GM18867 (cell line): ENCODE results near the gene NUP62.
"Not testable (repeated sequence)": the region's sequence is repeated elsewhere in the genome, so short reads cannot be mapped to it uniquely, and the experiment has no call there.

Experiments
- ATAC-seq: cut with Tn5 transposase; IDR thresholded peaks from one replicate; pipeline ENCODE4 v1.9.1; 2021; ENCODE audit warnings: mild to moderate bottlenecking, moderate library complexity; ENCODE audit not compliant: unreplicated experiment

The NUP62 gene

GRCh38 chr19:49952479-49952836, 23.2 kb upstream of the NUP62 start:
- no peak for ATAC-seq

DNA sequence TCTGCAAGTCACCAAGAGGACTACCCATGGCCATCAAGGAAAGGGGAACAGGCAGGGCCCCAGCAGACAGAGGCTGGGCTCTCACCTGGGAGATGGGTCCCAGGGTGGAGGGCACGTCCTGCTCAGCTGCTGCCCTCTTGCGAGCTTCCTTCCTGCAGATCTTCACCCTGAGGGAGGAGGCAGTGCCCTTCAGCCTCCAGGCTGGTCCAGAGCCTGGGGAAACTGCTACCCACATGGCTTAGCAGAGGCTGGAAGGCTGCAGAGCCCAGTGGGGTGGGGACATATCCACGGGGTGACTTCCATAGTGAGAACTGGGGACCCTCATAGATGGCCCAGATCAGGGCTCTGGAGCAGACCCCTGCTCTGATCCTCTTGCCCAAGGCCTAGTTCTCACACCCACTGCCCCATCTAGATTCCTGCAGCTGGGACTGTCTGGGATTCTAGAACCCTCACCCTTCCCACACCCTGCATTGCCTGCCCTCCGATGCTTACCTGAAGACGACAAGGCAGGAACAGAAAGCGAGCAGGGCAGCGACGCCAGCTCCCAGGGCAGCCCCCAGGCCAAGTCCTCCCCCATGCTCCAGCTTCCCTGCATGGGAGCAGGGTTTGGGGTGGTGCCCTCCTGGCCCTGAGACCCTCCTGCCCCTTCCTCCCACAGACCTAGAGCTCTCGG, 22.6 kb upstream of the NUP62 start:
- no peak for ATAC-seq

- ATAC-seq: no peak
These were observed 21.7 kb upstream of the NUP62 start for GRCh38 chr19:49950956-49951526.

- no peak for ATAC-seq
These were observed 21.3 kb upstream of the NUP62 start for GRCh38 chr19:49950590-49950948.

GRCh38 chr19:49949742-49950589, 20.7 kb upstream of the NUP62 start:
- ATAC-seq: no peak

GRCh38 chr19:49946415-49946814, 17.1 kb upstream of the NUP62 start:
- ATAC-seq: no peak

GRCh38 chr19:49944567-49944966, 15.3 kb upstream of the NUP62 start:
- not testable (repeated sequence) for ATAC-seq

DNA sequence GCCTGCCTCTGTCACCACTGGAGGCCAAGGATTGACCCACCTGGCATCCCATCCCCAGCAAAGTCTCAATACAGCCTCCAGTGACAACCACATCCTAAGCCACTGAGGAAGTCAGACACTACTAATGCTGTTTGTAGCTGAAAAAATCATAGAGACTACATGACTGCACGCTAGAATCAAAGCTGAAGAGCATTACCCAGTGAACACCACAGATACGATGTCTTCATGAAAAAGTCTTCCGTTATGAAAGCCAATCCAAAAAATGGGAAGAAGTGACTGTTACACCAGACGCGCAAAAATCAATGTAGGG, 11.1 kb upstream of the NUP62 start:
- no peak for ATAC-seq

DNA sequence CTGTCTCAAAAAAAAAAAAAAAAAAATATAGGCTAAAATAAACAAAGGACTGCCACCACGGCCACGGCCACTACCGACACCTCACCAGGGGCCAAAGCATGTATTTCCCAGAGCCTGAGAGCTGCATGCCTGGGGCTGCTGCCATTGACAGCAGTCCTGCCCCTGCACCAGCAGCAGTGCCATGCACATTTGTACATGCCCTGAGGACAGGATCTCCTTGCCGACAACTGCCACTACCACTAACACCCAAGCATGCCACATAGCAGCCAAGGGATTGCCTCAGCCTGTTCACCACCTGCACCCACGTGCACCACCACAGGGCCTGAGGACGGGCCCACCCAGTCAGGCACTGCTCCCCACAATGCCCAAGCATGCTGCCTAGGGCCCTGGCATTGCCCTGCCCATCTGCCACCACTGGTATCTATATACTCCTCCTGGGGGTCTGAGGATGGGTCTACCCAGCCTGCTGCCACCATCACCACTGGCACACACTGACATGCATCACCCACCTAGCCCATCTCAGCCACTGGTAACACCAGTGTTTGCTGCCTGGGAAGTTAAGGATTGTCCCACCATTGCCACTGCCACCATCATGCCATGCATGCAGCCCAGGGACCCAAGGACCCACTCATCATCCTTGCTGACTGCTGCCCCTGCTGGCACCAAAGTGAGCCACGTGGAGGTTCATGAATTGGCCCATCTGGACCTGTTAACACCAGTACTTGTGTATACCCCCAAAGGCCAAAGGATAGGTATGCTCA, 10.6 kb upstream of the NUP62 start:
- ATAC-seq: no peak

- ATAC-seq: no peak
These were observed 9.4 kb upstream of the NUP62 start for GRCh38 chr19:49938662-49939061.

DNA sequence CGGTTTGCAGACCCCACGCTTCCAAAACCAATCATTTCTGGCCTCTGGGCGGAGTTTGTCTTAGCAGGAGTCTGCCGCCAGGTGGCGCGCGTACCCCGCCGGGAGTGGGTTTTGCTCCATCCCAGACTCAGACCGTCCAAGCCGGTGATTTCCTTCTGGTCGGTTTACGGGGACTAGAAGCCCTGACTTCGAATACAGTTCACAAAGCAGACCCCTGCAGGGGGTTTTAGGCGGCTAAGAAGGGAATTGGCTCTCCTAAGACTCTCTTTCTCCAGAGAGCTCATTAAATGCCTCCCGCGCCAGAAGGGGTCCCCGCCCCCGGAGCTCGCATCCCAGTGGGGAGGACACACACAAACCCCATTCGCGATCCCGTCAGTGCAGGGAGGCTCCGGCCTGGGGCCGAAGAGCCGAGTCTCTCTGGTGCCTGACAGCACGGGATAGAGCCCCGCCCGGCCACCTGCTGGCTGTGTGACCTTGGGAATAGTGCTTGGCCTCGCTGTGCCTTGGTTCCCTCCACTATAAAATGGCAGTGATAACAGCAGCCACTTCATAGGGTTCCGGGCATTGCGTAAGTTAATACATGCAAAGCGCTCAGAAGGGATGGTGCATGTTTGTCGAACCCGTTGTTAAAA, 8.6 kb upstream of the NUP62 start:
- no peak for ATAC-seq

DNA sequence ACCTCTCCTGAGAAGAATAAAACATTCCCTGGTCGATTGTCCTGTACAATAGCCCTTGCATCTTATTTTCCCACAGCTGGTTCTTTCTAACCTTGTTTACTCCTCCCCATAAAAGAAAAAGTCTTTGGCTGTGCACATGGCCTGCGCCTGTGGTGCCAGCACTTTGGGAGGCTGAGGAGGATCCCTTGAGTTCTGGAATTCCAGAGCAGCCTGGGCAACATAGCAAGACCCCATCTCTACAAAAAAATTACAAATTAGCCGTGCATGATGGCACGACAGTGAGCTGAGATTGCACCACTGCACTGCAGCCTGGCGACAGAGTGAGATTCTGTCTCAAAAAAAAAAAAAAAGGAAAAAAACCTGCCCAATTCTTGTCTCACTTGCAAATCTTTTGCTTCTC, 7.2 kb upstream of the NUP62 start:
- no peak for ATAC-seq

DNA sequence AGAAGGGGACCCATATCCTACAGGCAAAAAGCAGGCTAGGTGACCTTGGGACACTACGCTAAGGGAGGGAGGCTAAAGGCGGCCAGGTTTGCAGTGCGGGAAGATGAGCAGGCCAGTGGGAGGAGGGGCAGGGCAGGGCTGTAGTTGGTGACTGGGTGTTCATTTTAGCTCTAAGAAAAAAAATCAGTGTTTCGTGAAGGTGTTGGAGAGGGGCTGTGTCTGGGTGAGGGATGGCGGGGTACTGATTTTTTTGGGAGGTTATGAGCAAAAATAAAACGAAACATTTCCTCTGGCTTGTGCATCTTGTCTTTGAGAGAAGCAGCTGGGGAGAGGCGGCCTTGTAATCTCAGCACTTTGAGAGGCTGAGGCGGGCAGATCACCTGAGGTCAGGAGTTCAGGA, 4.3 kb upstream of the NUP62 start:
- no peak for ATAC-seq

GRCh38 chr19:49932731-49933131, 3.4 kb upstream of the NUP62 start:
- ATAC-seq: no peak

DNA sequence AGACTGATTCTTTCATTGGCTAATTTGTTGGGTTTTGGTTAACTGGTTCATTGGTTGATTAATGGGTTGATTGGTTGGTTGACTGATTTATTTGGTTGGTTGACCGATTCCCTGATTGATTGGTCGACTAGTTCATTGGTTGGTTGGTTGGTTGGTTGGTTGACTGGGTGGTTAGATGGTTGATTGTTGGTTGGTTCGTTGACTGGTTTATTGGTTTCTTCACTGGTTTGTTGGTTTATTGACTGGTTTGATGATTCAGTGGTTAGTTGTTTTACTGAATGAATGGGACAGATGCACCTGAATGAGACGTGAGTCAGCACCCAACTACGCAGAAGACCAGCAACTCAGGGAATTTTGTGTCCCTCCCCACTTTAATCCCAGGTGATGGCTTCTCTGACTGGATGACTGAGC, 2.7 kb upstream of the NUP62 start:
- ATAC-seq: no peak

DNA sequence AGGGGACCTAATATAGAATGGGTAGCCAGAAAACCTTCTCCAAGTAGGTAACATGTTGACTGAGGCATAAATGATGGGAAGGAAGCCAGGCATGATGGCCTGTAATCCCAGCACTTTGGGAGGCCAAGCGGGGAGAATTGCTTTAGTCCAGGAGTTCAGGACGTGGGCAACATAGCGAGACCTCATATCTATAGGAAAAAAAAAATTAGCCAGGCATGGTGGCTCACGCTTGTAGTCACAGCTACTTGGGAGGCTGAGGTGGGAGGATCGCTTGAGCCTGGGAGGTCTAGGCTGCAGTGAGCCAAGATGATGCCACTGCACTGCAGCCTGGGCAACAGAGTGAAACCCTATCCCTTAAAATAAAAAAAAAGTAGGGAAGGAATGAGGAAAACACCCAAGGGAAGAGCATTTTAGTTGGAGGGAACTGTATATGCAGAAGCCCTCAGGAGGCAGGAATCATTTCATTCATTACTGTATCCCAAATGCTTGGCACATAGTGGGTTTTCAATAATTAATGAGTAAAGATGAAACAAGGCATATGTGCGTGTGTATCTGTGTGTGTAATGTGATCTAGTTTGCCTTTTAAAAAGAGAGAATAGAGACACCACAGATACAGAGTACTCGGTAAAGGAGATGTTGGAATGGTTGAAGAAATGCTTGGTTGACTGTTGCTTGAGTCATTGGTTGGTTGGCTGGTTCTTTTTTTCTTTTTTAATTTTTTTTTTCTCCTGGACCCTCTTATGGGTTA, 2.2 kb upstream of the NUP62 start:
- no peak for ATAC-seq

GRCh38 chr19:49930483-49931011, 1.2 kb upstream of the NUP62 start:
- ATAC-seq: no peak

GRCh38 chr19:49929611-49930482, 543 bp upstream of the NUP62 start:
- ATAC-seq: peak; percentile 74

- no peak for ATAC-seq
These were observed 1.6 kb downstream of the NUP62 start for GRCh38 chr19:49927526-49928264.
